ENCODE data around the gene RUFY4.
"Not testable (repeated sequence)": the region's sequence is repeated elsewhere in the genome, so short reads cannot be mapped to it uniquely, and the experiment has no call there.

The RUFY4 gene, protein sequence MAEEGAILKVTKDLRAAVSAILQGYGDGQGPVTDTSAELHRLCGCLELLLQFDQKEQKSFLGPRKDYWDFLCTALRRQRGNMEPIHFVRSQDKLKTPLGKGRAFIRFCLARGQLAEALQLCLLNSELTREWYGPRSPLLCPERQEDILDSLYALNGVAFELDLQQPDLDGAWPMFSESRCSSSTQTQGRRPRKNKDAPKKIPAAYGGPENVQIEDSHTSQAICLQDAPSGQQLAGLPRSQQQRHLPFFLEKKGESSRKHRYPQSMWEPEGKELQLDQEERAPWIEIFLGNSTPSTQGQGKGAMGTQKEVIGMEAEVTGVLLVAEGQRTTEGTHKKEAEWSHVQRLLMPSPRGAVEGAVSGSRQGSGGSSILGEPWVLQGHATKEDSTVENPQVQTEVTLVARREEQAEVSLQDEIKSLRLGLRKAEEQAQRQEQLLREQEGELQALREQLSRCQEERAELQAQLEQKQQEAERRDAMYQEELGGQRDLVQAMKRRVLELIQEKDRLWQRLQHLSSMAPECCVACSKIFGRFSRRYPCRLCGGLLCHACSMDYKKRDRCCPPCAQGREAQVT

DNA sequence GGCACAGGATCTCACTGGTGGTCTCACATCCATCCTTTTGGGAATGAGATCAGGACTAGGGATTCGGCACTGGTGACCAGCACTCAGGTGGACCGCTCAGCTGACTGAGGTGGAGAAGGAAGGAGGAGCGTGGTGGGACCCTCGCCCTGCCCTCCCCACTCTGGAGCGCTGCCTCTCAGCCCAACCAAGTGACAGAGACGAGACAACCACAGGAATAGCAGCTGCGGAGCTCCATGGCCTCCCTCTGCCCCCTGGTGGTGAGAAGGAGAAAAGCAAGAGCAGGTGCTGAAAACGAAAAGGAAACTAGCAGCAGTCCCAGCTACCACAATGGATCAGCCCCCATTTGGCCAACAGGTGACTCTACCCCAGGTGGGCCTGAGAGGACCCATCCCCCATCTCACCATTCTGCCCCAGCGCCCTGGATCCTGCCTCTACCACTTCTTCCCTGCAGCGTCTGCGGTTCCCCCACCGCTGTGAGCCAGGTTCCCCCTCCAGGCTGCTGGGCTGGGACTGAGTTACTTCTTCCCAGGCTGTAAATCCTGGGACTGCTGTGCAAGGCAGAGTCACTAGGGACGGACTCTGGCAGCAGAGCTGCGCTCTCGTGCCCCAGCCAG, at the start of gene RUFY4:
RUFY4 (plus strand) TSS at position 533 of the 614 bp plus-strand sequence. CDS start 1,353 bp downstream, outside the sequence.
- H3K27me3 ChIP-seq (ENCODE audit: control insufficient read depth in 5 of 5, insufficient read depth in 4 of 5, low read length in 5 of 5); H3K27ac ChIP-seq (ENCODE audit: low read depth, low read length); H3K36me3 ChIP-seq (ENCODE audit: control insufficient read depth in 5 of 5, insufficient read depth in 5 of 5, low read length in 5 of 5); H3K9me3 ChIP-seq (ENCODE audit: control insufficient read depth in 5 of 5, low read length in 5 of 5); H3K9ac ChIP-seq (ENCODE audit: low read length in 5 of 5): not testable (repeated sequence)
- peak within 1 kb of the TSS in 4 of 5 donors; percentile 46 to 55 (median 49) for H3K4me3 ChIP-seq (ENCODE audit: low read depth in 1 of 5, low read length in 5 of 5)
- peaks cover 1 to 13% (median 9%) of the 10 kb centered on the region in 5 donors for H3K4me1 ChIP-seq (ENCODE audit: control insufficient read depth in 5 of 5, insufficient read depth in 5 of 5, low read length in 5 of 5)

DNA sequence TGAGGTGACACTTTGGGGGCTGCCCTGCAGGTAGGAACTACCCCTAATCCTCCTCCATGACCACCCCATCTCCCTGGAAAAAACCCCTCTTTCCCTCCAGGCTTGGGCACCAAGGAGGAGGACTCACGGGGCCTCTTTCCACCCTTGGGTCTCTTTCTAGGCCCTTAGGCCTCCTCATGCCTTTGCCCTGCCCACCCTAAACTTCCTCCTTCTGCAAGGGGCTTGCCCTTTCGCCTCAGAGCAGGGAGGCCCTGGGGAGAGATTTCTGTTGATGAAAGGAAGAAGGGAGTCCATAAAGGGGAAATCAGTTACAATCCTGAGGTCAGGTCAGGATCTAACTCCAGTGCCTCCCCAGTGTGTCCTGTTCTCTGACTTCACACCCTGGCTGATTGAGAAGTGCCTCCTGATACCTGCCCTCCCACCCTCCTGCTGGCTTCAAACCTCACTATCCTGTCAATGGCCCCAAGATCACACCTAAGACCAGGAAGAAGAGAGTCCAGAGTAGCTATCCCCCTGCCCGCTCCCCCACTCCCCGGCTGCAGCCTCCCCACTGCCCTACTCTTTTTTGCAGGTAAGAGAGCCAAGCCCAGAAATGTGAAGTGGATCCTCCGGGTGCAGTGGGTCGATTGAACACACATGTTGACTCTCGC, 49.5 kb upstream of the RUFY4 start:
- Histone ChIP-seq H3K9ac (ENCODE audit: low read length in 5 of 5) (no peak overlapping the region), H3K27me3 (ENCODE audit: control insufficient read depth in 5 of 5, insufficient read depth in 4 of 5, low read length in 5 of 5) (no peaks in the 10 kb centered on the region), H3K4me3 (ENCODE audit: low read depth in 1 of 5, low read length in 5 of 5) (no peak overlapping the region), H3K27ac (ENCODE audit: low read depth, low read length) (no peak overlapping the region), H3K4me1 (ENCODE audit: control insufficient read depth in 5 of 5, insufficient read depth in 5 of 5, low read length in 5 of 5) (peaks cover 0 to 82% (median 59%) of the 10 kb centered on the region in 5 donors), H3K9me3 (ENCODE audit: control insufficient read depth in 5 of 5, low read length in 5 of 5) (no peaks in the 10 kb centered on the region), H3K36me3 (ENCODE audit: control insufficient read depth in 5 of 5, insufficient read depth in 5 of 5, low read length in 5 of 5) (no peaks in the 10 kb centered on the region)

DNA sequence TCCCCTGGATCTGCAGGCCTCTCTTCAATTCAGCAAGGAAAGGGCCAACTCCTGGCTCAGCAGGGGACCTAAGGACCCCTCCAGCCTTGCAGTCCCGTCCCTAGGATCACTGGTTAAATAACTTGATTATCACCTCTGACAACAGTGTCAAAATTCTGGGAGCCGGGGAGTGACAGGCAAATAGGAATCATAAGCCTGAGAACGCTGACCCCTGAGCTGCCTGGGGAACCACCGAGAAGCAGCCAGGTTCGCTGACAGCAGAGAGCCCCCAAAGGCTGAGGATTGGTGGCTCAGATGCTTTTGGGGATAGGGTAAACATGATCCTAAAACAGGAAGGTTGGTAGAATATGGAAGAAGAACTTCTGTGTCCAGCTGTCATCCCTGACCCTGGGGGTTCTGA, 48.8 kb upstream of the RUFY4 start:
- Histone ChIP-seq H3K36me3 (ENCODE audit: control insufficient read depth in 5 of 5, insufficient read depth in 5 of 5, low read length in 5 of 5) (no peaks in the 10 kb centered on the region), H3K4me3 (ENCODE audit: low read depth in 1 of 5, low read length in 5 of 5) (no peak overlapping the region), H3K9me3 (ENCODE audit: control insufficient read depth in 5 of 5, low read length in 5 of 5) (no peaks in the 10 kb centered on the region), H3K27me3 (ENCODE audit: control insufficient read depth in 5 of 5, insufficient read depth in 4 of 5, low read length in 5 of 5) (no peaks in the 10 kb centered on the region), H3K9ac (ENCODE audit: low read length in 5 of 5) (no peak overlapping the region), H3K4me1 (ENCODE audit: control insufficient read depth in 5 of 5, insufficient read depth in 5 of 5, low read length in 5 of 5) (peaks cover 0 to 80% (median 56%) of the 10 kb centered on the region in 5 donors), H3K27ac (ENCODE audit: low read depth, low read length) (no peak overlapping the region)

DNA sequence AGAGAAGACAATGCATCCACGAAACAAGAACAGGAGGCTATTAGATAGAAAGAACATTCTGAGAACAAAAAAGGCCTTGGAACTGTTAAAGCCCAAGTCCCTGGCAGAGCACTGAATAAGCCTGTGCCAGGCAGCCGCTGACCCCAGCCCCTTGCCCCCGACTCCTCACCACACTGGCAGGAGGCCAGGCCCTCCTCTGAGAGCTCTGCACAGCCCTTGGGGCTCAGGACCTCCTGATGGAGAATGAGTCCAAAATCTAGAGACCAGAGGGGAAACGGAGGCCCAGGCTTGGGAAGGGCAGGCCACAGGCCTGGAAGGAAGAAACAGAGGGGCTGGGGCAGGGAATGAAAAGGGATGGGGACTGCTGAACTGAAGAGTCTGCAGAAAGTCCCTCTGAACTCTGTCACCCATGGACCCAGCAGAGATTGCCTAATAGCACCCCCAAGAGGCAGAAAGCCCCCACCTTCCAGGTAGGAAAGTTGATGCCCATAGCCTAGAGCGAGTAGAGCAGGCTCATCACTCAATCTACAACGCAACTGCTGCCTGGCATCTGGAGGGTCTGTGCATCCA, 48.0 kb upstream of the RUFY4 start:
- Histone ChIP-seq H3K9me3 (ENCODE audit: control insufficient read depth in 5 of 5, low read length in 5 of 5) (no peaks in the 10 kb centered on the region), H3K27ac (ENCODE audit: low read depth, low read length) (no peak overlapping the region), H3K27me3 (ENCODE audit: control insufficient read depth in 5 of 5, insufficient read depth in 4 of 5, low read length in 5 of 5) (no peaks in the 10 kb centered on the region), H3K9ac (ENCODE audit: low read length in 5 of 5) (no peak overlapping the region), H3K4me3 (ENCODE audit: low read depth in 1 of 5, low read length in 5 of 5) (no peak overlapping the region), H3K4me1 (ENCODE audit: control insufficient read depth in 5 of 5, insufficient read depth in 5 of 5, low read length in 5 of 5) (peaks cover 0 to 86% (median 55%) of the 10 kb centered on the region in 5 donors), H3K36me3 (ENCODE audit: control insufficient read depth in 5 of 5, insufficient read depth in 5 of 5, low read length in 5 of 5) (no peaks in the 10 kb centered on the region)

DNA sequence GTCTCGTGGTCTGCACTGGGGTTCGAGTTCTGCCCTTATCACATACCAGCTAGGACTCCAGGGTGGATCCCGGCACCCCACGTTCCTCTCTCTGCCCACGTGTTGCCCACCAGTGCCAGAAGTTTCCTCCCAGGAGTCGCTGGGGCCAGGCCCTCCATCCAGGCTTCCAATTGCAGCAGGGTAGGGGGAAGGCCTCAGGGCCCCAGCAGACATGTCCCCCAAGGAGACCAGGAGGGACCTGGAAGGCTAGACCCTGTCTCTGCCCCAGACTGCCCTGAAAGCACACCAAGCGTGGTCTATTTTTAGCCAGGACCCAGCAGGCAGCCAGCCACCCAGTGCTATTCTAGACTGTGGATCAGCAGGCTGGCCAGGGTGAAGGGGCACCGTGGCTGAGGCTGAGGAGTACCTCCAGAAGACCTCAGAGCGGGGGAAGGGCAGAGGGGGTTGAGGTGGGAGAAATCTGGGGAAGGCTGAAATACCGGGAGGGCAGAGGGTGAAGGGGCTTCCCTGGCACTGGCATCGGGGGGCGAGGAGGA, 47.4 kb upstream of the RUFY4 start:
- Histone ChIP-seq H3K36me3 (ENCODE audit: control insufficient read depth in 5 of 5, insufficient read depth in 5 of 5, low read length in 5 of 5) (no peaks in the 10 kb centered on the region), H3K9me3 (ENCODE audit: control insufficient read depth in 5 of 5, low read length in 5 of 5) (no peaks in the 10 kb centered on the region), H3K9ac (ENCODE audit: low read length in 5 of 5) (no peak overlapping the region), H3K4me3 (ENCODE audit: low read depth in 1 of 5, low read length in 5 of 5) (no peak overlapping the region), H3K27ac (ENCODE audit: low read depth, low read length) (no peak overlapping the region), H3K27me3 (ENCODE audit: control insufficient read depth in 5 of 5, insufficient read depth in 4 of 5, low read length in 5 of 5) (no peaks in the 10 kb centered on the region), H3K4me1 (ENCODE audit: control insufficient read depth in 5 of 5, insufficient read depth in 5 of 5, low read length in 5 of 5) (peaks cover 0 to 83% (median 53%) of the 10 kb centered on the region in 5 donors)

DNA sequence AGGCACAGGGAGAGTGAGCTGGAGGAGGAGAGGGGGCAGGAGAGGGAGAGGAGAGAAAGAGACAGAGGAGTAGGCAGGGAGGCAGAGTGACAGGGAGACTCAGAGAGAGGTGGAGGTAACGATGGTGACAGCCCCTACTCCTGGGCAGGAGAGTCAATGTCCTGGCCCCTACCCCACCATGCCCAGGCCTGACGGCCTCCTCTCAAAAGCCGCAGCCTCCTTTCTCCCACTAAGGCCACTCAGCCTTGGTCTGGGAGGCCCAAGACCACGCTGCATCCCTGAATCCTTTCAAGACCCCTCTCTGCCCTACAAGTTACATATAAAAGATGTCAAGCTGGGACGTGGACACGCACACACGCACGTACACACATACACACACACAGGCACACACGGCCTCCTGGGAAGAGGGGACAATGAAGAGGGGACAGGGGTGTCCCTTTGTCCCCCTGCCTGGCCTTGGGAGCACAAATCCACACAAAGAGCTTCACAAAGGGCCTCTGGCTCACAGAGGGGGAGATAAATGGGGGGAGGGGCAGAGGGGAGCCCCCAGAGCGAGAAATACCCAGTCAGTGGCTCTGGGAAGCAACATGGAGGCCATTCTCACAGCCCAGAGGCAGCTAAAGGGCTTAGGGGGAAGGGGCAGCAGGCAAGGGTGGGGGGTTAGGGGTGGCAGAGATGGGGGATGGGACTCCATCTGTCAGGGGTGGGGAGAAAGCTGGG, 46.8 kb upstream of the RUFY4 start:
- Histone ChIP-seq H3K4me3 (ENCODE audit: low read depth in 1 of 5, low read length in 5 of 5) (no peak overlapping the region), H3K27me3 (ENCODE audit: control insufficient read depth in 5 of 5, insufficient read depth in 4 of 5, low read length in 5 of 5) (no peaks in the 10 kb centered on the region), H3K9ac (ENCODE audit: low read length in 5 of 5) (no peak overlapping the region), H3K9me3 (ENCODE audit: control insufficient read depth in 5 of 5, low read length in 5 of 5) (no peaks in the 10 kb centered on the region), H3K4me1 (ENCODE audit: control insufficient read depth in 5 of 5, insufficient read depth in 5 of 5, low read length in 5 of 5) (peaks cover 0 to 83% (median 46%) of the 10 kb centered on the region in 5 donors), H3K27ac (ENCODE audit: low read depth, low read length) (no peak overlapping the region), H3K36me3 (ENCODE audit: control insufficient read depth in 5 of 5, insufficient read depth in 5 of 5, low read length in 5 of 5) (no peaks in the 10 kb centered on the region)

DNA sequence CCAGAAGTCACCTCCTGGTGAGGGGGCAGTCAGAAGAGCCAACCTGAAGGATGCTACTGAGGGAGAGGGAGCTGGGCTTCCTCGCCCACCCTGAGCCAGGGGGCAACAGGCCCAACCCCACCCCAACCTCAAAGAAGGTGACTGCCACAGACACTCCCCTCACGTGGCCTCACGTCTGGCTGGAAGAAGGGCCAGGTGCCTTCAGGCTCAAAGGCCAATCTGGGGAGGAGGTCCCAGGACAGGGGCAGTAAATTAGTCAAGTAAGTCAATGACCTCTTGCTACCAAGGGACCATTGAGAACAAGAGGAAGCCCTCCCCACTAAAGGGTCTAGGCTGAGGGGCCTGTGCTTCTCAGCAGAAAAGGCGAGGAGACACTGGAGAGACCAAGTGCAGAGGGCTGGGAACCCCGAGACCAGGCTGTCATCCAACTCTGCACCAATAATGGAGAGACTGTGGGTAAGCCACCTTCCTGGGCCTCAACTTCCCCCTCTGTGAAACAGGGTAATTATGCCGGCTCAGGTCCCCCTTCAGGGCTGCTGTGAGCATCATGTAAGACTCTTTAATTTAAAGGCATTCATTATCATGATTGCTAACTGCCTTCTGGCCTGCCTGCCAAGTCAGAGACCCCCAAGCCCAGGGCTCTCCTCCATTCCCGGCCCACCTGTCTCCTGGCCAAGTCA, 46.1 kb upstream of the RUFY4 start:
- H3K4me1 ChIP-seq (ENCODE audit: control insufficient read depth in 5 of 5, insufficient read depth in 5 of 5, low read length in 5 of 5): peaks cover 0 to 76% (median 39%) of the 10 kb centered on the region in 5 donors
- no peak overlapping the region for H3K9ac ChIP-seq (ENCODE audit: low read length in 5 of 5)
- H3K27me3 ChIP-seq (ENCODE audit: control insufficient read depth in 5 of 5, insufficient read depth in 4 of 5, low read length in 5 of 5): no peaks in the 10 kb centered on the region
- H3K4me3 ChIP-seq (ENCODE audit: low read depth in 1 of 5, low read length in 5 of 5): no peak overlapping the region
- no peaks in the 10 kb centered on the region for H3K36me3 ChIP-seq (ENCODE audit: control insufficient read depth in 5 of 5, insufficient read depth in 5 of 5, low read length in 5 of 5)
- no peaks in the 10 kb centered on the region for H3K9me3 ChIP-seq (ENCODE audit: control insufficient read depth in 5 of 5, low read length in 5 of 5)
- H3K27ac ChIP-seq (ENCODE audit: low read depth, low read length): no peak overlapping the region

DNA sequence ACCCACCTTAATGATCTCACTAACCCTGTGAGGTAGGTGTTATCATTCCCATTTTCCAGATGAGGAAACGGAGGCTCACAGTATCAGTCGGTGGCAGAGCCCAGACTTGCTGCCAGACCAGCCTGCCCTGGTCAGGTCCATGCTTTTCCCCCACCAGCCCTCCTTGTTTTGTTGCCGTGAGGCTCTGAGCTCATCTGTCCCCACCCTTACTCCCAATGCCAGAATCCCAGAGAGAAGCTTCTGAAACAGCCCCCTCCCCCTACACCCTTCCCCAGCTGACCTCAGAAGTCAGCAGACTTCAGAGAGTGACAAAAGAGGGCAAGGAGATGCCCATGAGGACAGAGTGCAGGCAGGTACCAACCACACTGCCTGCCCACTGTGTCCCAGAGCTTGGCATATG, 45.4 kb upstream of the RUFY4 start:
- Histone ChIP-seq H3K4me3 (ENCODE audit: low read depth in 1 of 5, low read length in 5 of 5) (no peak overlapping the region), H3K9me3 (ENCODE audit: control insufficient read depth in 5 of 5, low read length in 5 of 5) (no peaks in the 10 kb centered on the region), H3K36me3 (ENCODE audit: control insufficient read depth in 5 of 5, insufficient read depth in 5 of 5, low read length in 5 of 5) (no peaks in the 10 kb centered on the region), H3K4me1 (ENCODE audit: control insufficient read depth in 5 of 5, insufficient read depth in 5 of 5, low read length in 5 of 5) (peaks cover 0 to 71% (median 36%) of the 10 kb centered on the region in 5 donors), H3K27ac (ENCODE audit: low read depth, low read length) (no peak overlapping the region), H3K27me3 (ENCODE audit: control insufficient read depth in 5 of 5, insufficient read depth in 4 of 5, low read length in 5 of 5) (no peaks in the 10 kb centered on the region), H3K9ac (ENCODE audit: low read length in 5 of 5) (peak overlapping the region in 1 of 5 donors; percentile 14)

DNA sequence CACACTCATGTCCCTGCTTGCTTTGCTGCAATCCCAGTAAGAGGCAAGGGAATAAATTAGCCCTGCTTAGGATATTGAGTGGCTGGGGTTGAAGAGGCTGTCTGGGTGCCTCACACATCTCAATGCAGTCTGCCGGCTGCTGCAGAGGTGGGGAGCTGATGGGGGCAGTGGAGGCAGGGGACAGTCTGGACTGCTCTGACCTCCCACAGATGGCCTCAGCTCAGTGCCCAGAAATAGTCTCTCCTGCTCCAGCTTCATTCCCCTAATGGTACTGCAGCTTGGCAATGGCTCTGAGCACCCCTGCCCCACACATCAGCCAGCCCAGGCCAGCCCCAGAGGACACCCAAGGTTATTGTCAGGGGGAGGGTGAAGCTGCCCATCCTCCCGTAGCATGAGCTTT, 44.7 kb upstream of the RUFY4 start:
- Histone ChIP-seq H3K4me3 (ENCODE audit: low read depth in 1 of 5, low read length in 5 of 5) (no peak overlapping the region), H3K36me3 (ENCODE audit: control insufficient read depth in 5 of 5, insufficient read depth in 5 of 5, low read length in 5 of 5) (no peaks in the 10 kb centered on the region), H3K9ac (ENCODE audit: low read length in 5 of 5) (peak overlapping the region in 1 of 5 donors; percentile 1), H3K4me1 (ENCODE audit: control insufficient read depth in 5 of 5, insufficient read depth in 5 of 5, low read length in 5 of 5) (peaks cover 0 to 72% (median 43%) of the 10 kb centered on the region in 5 donors), H3K27me3 (ENCODE audit: control insufficient read depth in 5 of 5, insufficient read depth in 4 of 5, low read length in 5 of 5) (no peaks in the 10 kb centered on the region), H3K27ac (ENCODE audit: low read depth, low read length) (no peak overlapping the region), H3K9me3 (ENCODE audit: control insufficient read depth in 5 of 5, low read length in 5 of 5) (no peaks in the 10 kb centered on the region)

Measured in subcutaneous abdominal adipose tissue (tissue), 5 donors.